Activated naive CD8-positive, alpha-beta T cell treated with anti-CD3 and anti-CD28 coated beads, Interleukin-2, amount 50 U/mL, for 24 hours (primary cell): ENCODE measurements around the gene RPS6KB1.
"Not testable (repeated sequence)": the region's sequence is repeated elsewhere in the genome, so short reads cannot be mapped to it uniquely, and the experiment has no call there.

ENCODE experiments used
- ATAC-seq: fragments of 150-1000 bp; cut with Tn5 transposase; one replicate; pipeline ENCODE4 v1.10.0; 2021
- DNase-seq: peaks from one replicate; pipeline ENCODE4 v3.0.0; 2021
- H3K27ac Mint-ChIP-seq: one replicate; pipeline ENCODE4 v1.8.0; 2021; ENCODE audit warnings: mild to moderate bottlenecking, mixed read lengths
- H3K27me3 Mint-ChIP-seq: one replicate; pipeline ENCODE4 v1.8.0; 2021; ENCODE audit warnings: mixed read lengths
- H3K36me3 Mint-ChIP-seq: one replicate; pipeline ENCODE4 v1.8.0; 2021; ENCODE audit warnings: low read depth, mixed read lengths
- H3K4me1 Mint-ChIP-seq: one replicate; pipeline ENCODE4 v1.8.0; 2021; ENCODE audit warnings: mixed read lengths
- H3K4me3 Mint-ChIP-seq: one replicate; pipeline ENCODE4 v1.8.0; 2021; ENCODE audit warnings: mild to moderate bottlenecking, moderate library complexity, mixed read lengths
- H3K9me3 Mint-ChIP-seq: one replicate; pipeline ENCODE4 v1.8.0; 2021; ENCODE audit warnings: mixed read lengths

Gene RPS6KB1

DNA sequence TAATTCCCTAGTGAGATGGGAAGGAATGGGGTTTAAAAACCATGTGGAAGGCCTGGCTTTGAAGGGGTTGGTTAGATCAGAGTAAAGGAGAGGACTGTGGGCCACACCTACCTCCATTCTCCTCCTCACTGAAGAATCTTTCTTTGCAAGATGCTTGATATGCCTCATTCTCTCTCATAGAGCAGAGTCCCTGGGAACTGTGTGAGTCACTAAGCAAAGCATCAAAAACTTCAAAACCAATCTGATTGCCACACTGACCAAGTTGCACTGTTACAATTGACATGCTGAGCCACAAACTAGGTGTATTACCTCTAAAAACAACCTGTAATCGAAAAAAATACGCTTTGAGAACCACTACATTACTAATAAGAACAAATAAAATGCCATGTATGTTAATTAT, 2.2 kb upstream of the RPS6KB1 start:
- ATAC-seq (no peak), DNase-seq (no peak)
- H3K27ac Mint-ChIP-seq = peak overlapping the region; percentile 6
- peaks cover 47% of the 10 kb centered on the region for H3K4me1 Mint-ChIP-seq
- H3K36me3 Mint-ChIP-seq = peaks cover 23% of the 10 kb centered on the region
- peaks cover 4% of the 10 kb centered on the region for H3K27me3 Mint-ChIP-seq
- no peaks in the 10 kb centered on the region for H3K9me3 Mint-ChIP-seq
- peak overlapping the region; percentile 94 for H3K4me3 Mint-ChIP-seq

DNA sequence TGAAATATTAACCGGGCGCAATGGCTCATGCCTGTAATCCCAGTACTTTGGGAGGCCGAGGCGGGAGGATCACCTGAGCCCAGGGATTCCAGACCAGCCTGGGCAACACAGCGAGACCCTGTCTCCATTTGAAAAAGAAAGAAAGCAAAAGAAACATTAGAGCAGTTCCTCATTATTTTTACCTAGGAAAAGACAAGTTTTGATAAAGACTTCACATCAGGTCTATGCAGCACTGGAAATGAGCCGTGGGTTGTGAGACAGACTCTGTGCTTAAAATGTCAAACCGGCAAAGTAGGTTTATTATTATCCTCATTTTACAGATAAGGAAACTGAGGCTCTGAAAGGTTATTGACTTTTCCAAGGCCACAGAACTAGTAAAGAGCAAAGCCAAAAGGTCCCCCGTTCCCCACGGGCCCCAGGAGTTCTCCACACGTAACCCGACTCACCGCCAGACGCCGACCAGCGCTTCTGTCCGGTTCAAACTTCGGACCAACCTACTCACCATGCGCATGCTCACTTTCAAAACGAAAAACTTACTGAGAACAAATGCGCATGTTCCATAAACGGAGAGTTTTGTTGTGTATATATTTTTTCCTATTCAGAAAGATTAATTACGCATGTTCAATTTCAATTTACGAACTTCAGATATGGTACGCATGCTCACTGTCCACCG, 534 bp upstream of the RPS6KB1 start:
- peaks cover 23% of the 10 kb centered on the region for H3K36me3 Mint-ChIP-seq
- H3K27me3 Mint-ChIP-seq = peaks cover 4% of the 10 kb centered on the region
- peak; percentile 9 for DNase-seq
- no peaks in the 10 kb centered on the region for H3K9me3 Mint-ChIP-seq
- ATAC-seq = no peak
- peak overlapping the region; percentile 99 for H3K27ac Mint-ChIP-seq
- H3K4me1 Mint-ChIP-seq = peaks cover 57% of the 10 kb centered on the region
- peak overlapping the region; percentile 94 for H3K4me3 Mint-ChIP-seq

DNA sequence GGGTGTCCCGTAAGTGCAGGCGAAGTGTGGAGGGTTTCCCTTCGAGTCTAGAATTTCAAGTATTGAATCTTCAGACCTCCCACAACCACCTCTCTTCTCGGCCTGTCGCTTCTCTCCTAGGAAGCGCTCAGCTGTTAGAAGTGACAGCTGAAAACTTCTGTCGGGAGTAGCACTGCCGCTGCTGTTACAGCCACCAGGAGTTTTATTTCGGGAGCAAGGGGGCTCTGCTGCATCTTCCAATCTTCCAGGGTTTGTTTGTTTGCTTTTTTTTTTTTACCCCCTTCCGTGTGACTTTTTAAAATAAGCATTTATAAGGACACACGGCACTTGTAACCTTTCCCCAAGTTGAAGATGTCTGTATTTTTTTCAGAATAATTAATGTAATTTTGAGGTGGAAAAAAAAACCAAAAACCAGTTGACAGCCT, 767 bp downstream of the RPS6KB1 start:
- Mint-ChIP-seq H3K9me3 (no peaks in the 10 kb centered on the region), H3K4me1 (peaks cover 60% of the 10 kb centered on the region), H3K36me3 (peaks cover 22% of the 10 kb centered on the region), H3K27me3 (peaks cover 4% of the 10 kb centered on the region), H3K27ac (peak overlapping the region; percentile 99), H3K4me3 (peak overlapping the region; percentile 94)
- DNase-seq (no peak), ATAC-seq (peak; percentile 9)

DNA sequence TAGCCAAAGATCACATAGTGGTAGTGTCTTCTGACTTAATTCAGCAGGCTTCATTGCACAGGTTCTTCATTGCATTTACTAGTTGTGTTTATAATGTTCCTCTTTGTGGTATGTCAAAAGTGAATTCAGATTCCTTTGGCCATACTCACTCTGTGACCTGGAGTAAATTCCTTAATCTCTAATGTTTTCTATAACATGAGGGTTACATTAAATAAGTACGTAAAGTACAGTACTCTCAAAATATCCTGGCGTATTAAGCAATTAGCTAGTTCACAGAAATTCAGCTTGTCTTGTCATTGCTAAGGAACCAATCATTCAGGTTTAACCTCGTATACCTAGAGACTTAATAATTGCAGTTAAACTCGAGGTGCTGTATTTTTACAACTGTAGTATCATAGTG, 4.2 kb downstream of the RPS6KB1 start:
- no peaks in the 10 kb centered on the region for H3K9me3 Mint-ChIP-seq
- H3K4me3 Mint-ChIP-seq = no peak overlapping the region
- ATAC-seq (no peak), DNase-seq (no peak)
- H3K27me3 Mint-ChIP-seq = peaks cover 4% of the 10 kb centered on the region
- H3K36me3 Mint-ChIP-seq = peaks cover 22% of the 10 kb centered on the region
- H3K4me1 Mint-ChIP-seq = peaks cover 55% of the 10 kb centered on the region
- H3K27ac Mint-ChIP-seq = no peak overlapping the region

DNA sequence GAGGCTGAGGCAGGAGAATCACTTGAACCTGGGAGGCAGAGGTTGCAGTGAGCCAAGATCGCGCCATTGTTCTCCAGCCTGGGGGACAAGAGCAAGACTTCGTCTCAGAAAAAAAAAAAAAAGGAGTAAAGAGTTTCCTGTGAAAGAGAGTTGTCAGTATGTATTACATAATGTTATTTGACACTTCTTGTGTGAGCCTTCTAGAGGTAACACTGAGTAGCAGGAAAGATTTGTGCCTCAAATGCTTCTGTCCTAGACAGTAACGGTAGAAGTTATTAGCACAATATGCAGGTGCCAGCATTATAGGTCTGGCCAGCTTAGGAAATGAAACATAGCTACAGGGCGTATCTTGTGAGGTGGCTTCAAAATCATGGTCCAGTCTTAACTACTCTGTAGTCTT, 6.2 kb downstream of the RPS6KB1 start:
- H3K4me1 Mint-ChIP-seq = peaks cover 52% of the 10 kb centered on the region
- H3K27ac Mint-ChIP-seq = no peak overlapping the region
- ATAC-seq (no peak), DNase-seq (no peak)
- no peaks in the 10 kb centered on the region for H3K9me3 Mint-ChIP-seq
- no peaks in the 10 kb centered on the region for H3K27me3 Mint-ChIP-seq
- no peak overlapping the region for H3K4me3 Mint-ChIP-seq
- peaks cover 18% of the 10 kb centered on the region for H3K36me3 Mint-ChIP-seq

DNA sequence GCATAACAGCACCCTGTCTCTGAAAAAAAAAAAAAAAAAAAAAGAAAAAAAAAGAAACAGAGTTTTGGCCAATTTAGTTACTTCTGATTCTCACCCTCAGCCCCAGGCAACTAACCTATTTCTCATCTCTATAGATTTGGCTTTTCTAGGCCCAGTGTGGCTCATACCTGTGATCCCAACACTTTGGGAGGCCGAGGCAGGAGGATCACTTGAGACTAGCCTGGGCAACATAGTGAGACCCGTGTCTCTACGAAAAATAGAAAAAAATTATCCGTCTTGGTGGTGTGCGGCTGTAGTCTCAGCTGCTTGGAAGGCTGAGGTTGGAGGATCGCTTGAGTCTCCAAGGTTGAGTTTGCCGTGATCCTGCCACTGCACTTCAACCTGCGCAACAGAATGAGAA, 8.7 kb downstream of the RPS6KB1 start:
- DNase-seq (no peak), ATAC-seq (no peak)
- peaks cover 39% of the 10 kb centered on the region for H3K4me1 Mint-ChIP-seq
- no peaks in the 10 kb centered on the region for H3K9me3 Mint-ChIP-seq
- H3K4me3 Mint-ChIP-seq = no peak overlapping the region
- H3K36me3 Mint-ChIP-seq = peaks cover 17% of the 10 kb centered on the region
- peak overlapping the region; percentile 31 for H3K27ac Mint-ChIP-seq
- no peaks in the 10 kb centered on the region for H3K27me3 Mint-ChIP-seq

DNA sequence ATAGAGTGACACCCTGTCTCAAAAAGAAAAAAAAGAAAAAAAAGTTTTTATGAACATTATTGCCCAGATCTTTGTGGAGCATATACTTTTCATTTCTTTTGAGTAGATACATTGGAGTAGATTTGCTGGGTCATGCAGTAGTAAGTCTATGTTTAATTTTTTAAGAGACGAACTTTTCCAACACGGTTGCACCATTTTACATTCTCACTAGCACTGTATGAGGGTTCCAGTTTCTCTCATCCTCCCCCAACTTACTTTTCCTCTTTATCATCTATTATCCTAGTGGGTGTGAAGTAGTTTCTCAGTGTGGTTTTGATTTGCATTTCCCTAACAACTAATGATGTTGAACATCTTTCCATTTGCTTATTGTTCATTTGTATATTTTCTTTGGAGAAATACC, 10.5 kb downstream of the RPS6KB1 start:
- peaks cover 27% of the 10 kb centered on the region for H3K4me1 Mint-ChIP-seq
- no peak for ATAC-seq
- H3K27ac Mint-ChIP-seq = peak overlapping the region; percentile 26
- DNase-seq = no peak
- H3K4me3 Mint-ChIP-seq = no peak overlapping the region
- no peaks in the 10 kb centered on the region for H3K9me3 Mint-ChIP-seq
- H3K27me3 Mint-ChIP-seq = no peaks in the 10 kb centered on the region
- peaks cover 17% of the 10 kb centered on the region for H3K36me3 Mint-ChIP-seq

DNA sequence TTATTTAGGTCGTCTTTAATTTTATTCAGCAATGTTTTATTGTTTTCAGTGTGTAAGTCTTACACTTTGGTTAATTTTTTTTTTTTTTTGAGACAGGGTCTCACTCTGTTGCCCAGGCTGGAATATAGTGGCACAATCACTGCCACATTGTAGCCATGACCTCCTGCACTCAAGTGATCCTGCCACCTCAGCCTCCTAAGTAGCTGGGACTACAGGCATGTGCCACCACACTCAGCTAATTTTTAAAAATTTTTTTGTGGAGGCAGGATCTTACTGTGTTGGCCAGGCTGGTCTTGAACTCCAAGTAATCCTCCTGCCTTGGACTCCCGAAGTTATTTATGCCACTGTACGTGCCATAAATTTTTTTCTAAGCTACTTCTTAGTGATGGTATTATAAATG, 14.5 kb downstream of the RPS6KB1 start:
- Mint-ChIP-seq H3K27ac (no peak overlapping the region), H3K4me3 (no peak overlapping the region), H3K36me3 (peaks cover 24% of the 10 kb centered on the region), H3K27me3 (no peaks in the 10 kb centered on the region), H3K9me3 (no peaks in the 10 kb centered on the region), H3K4me1 (peaks cover 16% of the 10 kb centered on the region)
- no peak for ATAC-seq
- no peak for DNase-seq

DNA sequence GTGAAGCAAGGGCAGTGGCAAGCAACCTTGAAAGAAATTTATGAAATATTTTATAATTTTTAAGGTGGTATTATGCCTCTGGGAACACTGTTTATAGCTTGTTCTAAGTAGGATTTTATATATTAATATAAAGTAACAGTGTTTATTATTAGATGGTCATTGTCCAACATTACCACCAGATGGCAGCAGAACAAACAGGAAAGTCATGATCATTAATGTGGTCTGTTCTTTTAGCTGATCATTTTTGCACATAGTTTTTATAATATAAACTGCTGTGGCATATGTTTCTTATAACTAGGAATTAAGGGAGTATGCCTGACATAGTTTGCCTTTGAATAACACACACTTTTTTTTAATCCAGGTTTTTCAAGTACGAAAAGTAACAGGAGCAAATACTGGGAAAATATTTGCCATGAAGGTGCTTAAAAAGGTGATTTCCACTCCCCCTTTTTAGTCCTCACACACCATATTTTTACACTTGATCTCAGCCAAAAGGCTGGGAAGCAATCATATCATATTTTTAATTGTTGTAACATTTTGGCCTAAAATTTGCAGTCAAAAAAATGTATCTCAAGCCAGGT, 21.4 kb downstream of the RPS6KB1 start:
- Mint-ChIP-seq H3K27ac (no peak overlapping the region), H3K36me3 (peaks cover 41% of the 10 kb centered on the region), H3K9me3 (no peaks in the 10 kb centered on the region), H3K4me3 (no peak overlapping the region), H3K4me1 (no peaks in the 10 kb centered on the region), H3K27me3 (no peaks in the 10 kb centered on the region)
- ATAC-seq (no peak), DNase-seq (no peak)

DNA sequence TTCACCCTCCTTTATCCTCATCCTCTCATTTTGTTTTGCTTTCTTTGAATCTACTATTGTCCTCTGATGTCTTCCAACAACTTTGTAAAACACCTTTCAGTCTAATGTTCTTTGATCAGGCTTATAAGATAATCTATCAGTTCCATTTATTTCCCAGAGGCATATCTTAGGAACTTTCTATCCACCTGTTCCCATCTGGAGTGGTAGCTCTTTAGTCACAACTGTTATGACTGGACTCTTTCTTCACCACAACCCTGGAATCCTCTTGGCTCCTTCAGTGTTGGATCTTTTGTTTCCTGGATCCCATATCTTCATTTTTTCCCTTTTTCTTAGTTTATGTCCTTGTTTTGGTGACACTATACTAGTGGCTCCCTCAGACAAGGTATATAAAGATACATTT, 23.5 kb downstream of the RPS6KB1 start:
- ATAC-seq (no peak), DNase-seq (no peak)
- peaks cover 44% of the 10 kb centered on the region for H3K36me3 Mint-ChIP-seq
- H3K9me3 Mint-ChIP-seq = no peaks in the 10 kb centered on the region
- no peak overlapping the region for H3K4me3 Mint-ChIP-seq
- H3K27me3 Mint-ChIP-seq = no peaks in the 10 kb centered on the region
- no peaks in the 10 kb centered on the region for H3K4me1 Mint-ChIP-seq
- H3K27ac Mint-ChIP-seq = no peak overlapping the region

DNA sequence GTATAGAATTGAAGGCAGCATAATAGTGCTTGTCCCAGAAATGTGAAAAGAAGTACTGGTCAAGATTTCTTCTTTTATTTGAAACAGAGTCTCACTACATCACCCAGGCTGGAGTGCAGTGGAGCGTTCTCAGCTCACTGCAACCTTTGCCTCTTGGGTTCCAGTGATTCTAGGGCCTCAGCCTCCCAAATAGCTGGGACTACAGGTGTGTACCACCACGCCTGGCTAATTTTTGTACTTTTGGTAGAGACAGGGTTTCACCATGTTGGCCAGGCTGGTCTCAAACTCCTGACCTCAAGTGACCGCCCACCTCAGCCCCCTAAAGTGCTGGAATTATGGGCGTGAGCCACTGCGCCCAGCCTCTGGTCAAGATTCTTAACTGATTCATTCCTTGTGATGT, 27.7 kb downstream of the RPS6KB1 start:
- not testable (repeated sequence) for H3K27ac Mint-ChIP-seq, H3K4me1 Mint-ChIP-seq, H3K9me3 Mint-ChIP-seq, H3K4me3 Mint-ChIP-seq, DNase-seq, H3K27me3 Mint-ChIP-seq, ATAC-seq
- H3K36me3 Mint-ChIP-seq = peaks cover 39% of the 10 kb centered on the region

DNA sequence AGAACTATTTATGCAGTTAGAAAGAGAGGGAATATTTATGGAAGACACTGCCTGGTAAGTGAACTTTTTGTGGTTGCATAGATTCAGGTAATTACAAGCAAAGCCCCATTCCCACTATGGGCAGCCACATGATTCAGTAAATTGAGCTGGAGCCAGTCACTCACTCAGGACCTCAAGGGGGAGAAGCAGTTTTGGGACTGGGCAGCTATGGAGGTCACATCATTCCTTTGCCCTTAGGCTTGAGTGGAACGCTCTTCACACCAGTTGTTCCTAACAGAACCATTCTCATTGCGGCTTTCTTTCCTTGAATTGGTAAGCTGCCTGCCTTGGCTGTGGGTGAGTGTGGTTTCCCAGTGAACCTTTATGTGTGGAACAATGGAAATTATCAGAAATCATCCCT, 37.2 kb downstream of the RPS6KB1 start:
- H3K36me3 Mint-ChIP-seq = peaks cover 64% of the 10 kb centered on the region
- H3K27me3 Mint-ChIP-seq, ATAC-seq, H3K27ac Mint-ChIP-seq, H3K9me3 Mint-ChIP-seq, H3K4me1 Mint-ChIP-seq, H3K4me3 Mint-ChIP-seq, DNase-seq: not testable (repeated sequence)

DNA sequence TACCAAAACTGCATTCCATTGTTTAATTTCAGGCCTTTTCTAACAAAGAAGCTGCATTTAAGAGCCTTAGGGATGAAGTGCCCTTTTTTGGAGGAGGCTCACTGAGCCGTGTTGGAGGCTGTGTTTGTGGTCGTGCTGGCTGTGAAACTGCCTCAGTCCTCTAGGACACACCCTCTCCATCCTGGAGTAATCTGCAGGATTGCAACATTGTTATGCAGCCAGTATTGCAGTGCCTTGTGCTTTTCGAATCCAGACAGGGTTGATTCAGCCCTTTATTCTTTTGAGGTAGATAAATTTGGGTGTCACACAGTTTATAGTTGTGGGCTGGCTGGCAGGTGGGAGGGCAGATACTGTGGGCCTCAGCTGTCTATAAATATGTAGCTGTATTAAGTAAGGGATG, 37.8 kb downstream of the RPS6KB1 start:
- not testable (repeated sequence) for H3K27me3 Mint-ChIP-seq, H3K9me3 Mint-ChIP-seq, H3K4me3 Mint-ChIP-seq, ATAC-seq, H3K4me1 Mint-ChIP-seq, DNase-seq, H3K27ac Mint-ChIP-seq
- peaks cover 62% of the 10 kb centered on the region for H3K36me3 Mint-ChIP-seq

DNA sequence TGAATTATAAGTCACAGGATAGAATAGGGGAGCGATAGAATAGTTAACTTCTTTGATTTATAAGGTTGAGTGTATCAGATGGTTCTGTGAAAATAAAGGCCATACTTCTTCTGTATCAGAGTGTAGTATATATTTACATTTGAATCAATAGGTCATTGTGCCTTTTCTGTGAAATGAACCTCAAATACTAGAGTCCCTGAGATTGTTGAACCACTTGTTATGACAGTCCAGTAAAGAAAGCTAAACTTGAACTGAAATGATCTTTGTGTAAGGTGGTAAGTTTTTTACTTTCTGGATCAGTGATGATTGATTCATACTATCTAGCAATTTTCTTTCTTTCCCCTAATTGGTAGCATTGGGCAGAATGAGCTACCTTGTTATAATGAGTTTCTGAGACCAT, 40.4 kb downstream of the RPS6KB1 start:
- not testable (repeated sequence) for ATAC-seq, DNase-seq, H3K4me1 Mint-ChIP-seq, H3K9me3 Mint-ChIP-seq, H3K4me3 Mint-ChIP-seq, H3K27me3 Mint-ChIP-seq
- Mint-ChIP-seq H3K27ac (peak overlapping the region; percentile 9), H3K36me3 (peaks cover 73% of the 10 kb centered on the region)

DNA sequence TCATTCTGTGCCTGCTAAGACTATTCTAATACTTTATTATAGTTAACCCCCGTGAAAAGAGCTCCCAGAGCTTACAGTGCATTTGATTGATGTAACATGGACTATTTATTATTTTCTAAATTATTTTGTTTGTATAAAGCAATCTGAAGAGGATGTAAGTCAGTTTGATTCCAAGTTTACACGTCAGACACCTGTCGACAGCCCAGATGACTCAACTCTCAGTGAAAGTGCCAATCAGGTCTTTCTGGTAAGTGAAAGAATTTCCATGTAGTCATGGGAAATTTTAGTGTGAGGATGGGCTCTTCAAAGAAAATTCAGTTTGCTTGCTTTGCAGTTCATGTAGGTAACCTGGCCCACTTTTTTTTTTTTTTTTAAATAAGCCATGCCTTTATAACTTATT, 47.8 kb downstream of the RPS6KB1 start:
- DNase-seq, ATAC-seq, H3K27me3 Mint-ChIP-seq, H3K9me3 Mint-ChIP-seq: not testable (repeated sequence)
- peak overlapping the region; percentile 96 for H3K27ac Mint-ChIP-seq
- H3K4me1 Mint-ChIP-seq = peaks cover 39% of the 10 kb centered on the region
- H3K4me3 Mint-ChIP-seq = peak overlapping the region; percentile 51
- H3K36me3 Mint-ChIP-seq = peaks cover 62% of the 10 kb centered on the region
